SK-N-SH (cell line): ENCODE measurements around the gene TBL3. TPM values are rescaled to one million over a fixed set of nuclear protein-coding genes. Genes with fewer than 3 reads are reported as not detected.

Experiments
- CTCF ChIA-PET: fragments of 300-600, 350-600 bp; formaldehyde crosslinking; extraction: SDS; loops from one replicate; lab custom pipeline; 2021; lab: Yijun Ruan, JAX
- POLR2A ChIA-PET: fragments of 350-600 bp; sonication (Branson Sonifier 250); formaldehyde crosslinking; extraction: SDS; loops from one replicate; lab custom pipeline; 2020; ENCODE audit warnings: antibody characterized with exemption, inconsistent platforms; lab: Yijun Ruan, JAX
- DNase-seq: peaks from one replicate; pipeline ENCODE4 v3.0.0; 2012
- H2AFZ ChIP-seq: fragments of 200-600 bp; sonication (generic); 2 replicates; pipeline ENCODE4 v1.8.1; 2016; ENCODE audit warnings: antibody characterized with exemption, mild to moderate bottlenecking, low read depth
- H3F3A ChIP-seq: fragments of 200-600 bp; sonication (generic); replicated peaks from 2 replicates; pipeline ENCODE3; 2016; ENCODE audit warnings: antibody characterized with exemption, mild to moderate bottlenecking; ENCODE audit not compliant: insufficient read depth
- H3K27ac ChIP-seq, 2 experiments: fragments of 200-500 bp in 1 of 2; fragments of 200-600 bp in 1 of 2; sonication (Bioruptor generic) in 1 of 2; sonication (generic), shearing (Covaris generic) in 1 of 2; 2 replicates each; pipeline versions ENCODE4 v1.5.1 to v1.6.1; 2014 to 2016; ENCODE audit warnings: low read depth in 2 of 2, inconsistent platforms in 1 of 2, low read length in 1 of 2, mild to moderate bottlenecking in 1 of 2, mixed read lengths in 1 of 2
- H3K27me3 ChIP-seq: fragments of 200-600 bp; sonication (generic), shearing (Covaris generic); 2 replicates; pipeline ENCODE4 v1.6.1; 2016; ENCODE audit warnings: mixed run types; ENCODE audit not compliant: insufficient read depth
- H3K36me3 ChIP-seq, 2 experiments: fragments of 200-500 bp in 1 of 2; fragments of 200-600 bp in 1 of 2; sonication (Bioruptor generic) in 1 of 2; sonication (generic) in 1 of 2; replicated peaks in 1 of 2; 2 replicates each; pipeline versions ENCODE3 to v1.5.1; 2014 to 2016; ENCODE audit warnings: low read length in 1 of 2, mild to moderate bottlenecking in 1 of 2; ENCODE audit not compliant: insufficient read depth in 2 of 2, control insufficient read depth in 1 of 2
- H3K4me1 ChIP-seq, 2 experiments: fragments of 200-500 bp in 1 of 2; fragments of 200-600 bp in 1 of 2; sonication (Bioruptor generic) in 1 of 2; sonication (generic), shearing (Covaris generic) in 1 of 2; 2 replicates each; pipeline versions ENCODE4 v1.5.1 to v1.6.1; 2014 to 2016; ENCODE audit warnings: low read depth in 1 of 2, low read length in 1 of 2, mixed run types in 1 of 2; ENCODE audit not compliant: insufficient read depth in 2 of 2, control insufficient read depth in 1 of 2
- H3K4me2 ChIP-seq: fragments of 200-600 bp; sonication (generic), shearing (Covaris generic); 2 replicates; pipeline ENCODE4 v1.6.1; 2017; ENCODE audit warnings: mixed run types
- H3K4me3 ChIP-seq, 2 experiments: fragments of 200-500 bp in 1 of 2; fragments of 200-600 bp in 1 of 2; sonication (Bioruptor generic) in 1 of 2; sonication (generic), shearing (Covaris generic) in 1 of 2; 2 replicates each; pipeline versions ENCODE4 v1.5.1 to v1.8.1; 2014 to 2016; ENCODE audit warnings: low read depth in 2 of 2, inconsistent platforms in 1 of 2, low read length in 1 of 2, mild to moderate bottlenecking in 1 of 2, mixed read lengths in 1 of 2, moderate library complexity in 1 of 2
- H3K79me2 ChIP-seq: fragments of 200-600 bp; sonication (generic); 2 replicates; pipeline ENCODE4 v1.8.1; 2017; ENCODE audit warnings: mild to moderate bottlenecking; ENCODE audit not compliant: insufficient read depth
- H3K9ac ChIP-seq: fragments of 200-600 bp; sonication (generic); 2 replicates; pipeline ENCODE4 v1.6.1; 2017; ENCODE audit warnings: mixed run types
- H3K9me2 ChIP-seq: fragments of 200-600 bp; sonication (generic); 2 replicates; pipeline ENCODE4 v1.6.1; 2017; ENCODE audit warnings: mixed run types
- H3K9me3 ChIP-seq: fragments of 200-600 bp; sonication (generic); 2 replicates; pipeline ENCODE4 v1.6.1; 2017; ENCODE audit warnings: mixed run types, mild to moderate bottlenecking, moderate library complexity
- H4K20me1 ChIP-seq: fragments of 200-600 bp; sonication (generic); 2 replicates; pipeline ENCODE4 v1.6.1; 2017; ENCODE audit warnings: mild to moderate bottlenecking, mixed run types; ENCODE audit not compliant: insufficient read depth
- EZH2phosphoT487 ChIP-seq: fragments of 200-600 bp; sonication (generic); IDR thresholded peaks from 2 replicates; pipeline ENCODE4 v1.6.1; 2017; ENCODE audit warnings: low read depth, mixed run types, mild to moderate bottlenecking, antibody characterized with exemption, moderate library complexity, borderline replicate concordance
- FOSL2 ChIP-seq: IDR thresholded peaks from 2 replicates; pipeline ENCODE4 v1.4.0; 2012; ENCODE audit warnings: low read depth, mild to moderate bottlenecking, moderate library complexity, borderline replicate concordance
- GATA2 ChIP-seq: sonication (generic); formaldehyde crosslinking; IDR thresholded peaks from 2 replicates; pipeline ENCODE4 v1.5.0; 2020; ENCODE audit warnings: mild to moderate bottlenecking, missing genetic modification reagents
- NRF1 ChIP-seq: IDR thresholded peaks from 2 replicates; pipeline ENCODE4 v1.6.1; 2012; ENCODE audit warnings: low read depth, mild to moderate bottlenecking, low read length
- RAD21 ChIP-seq: IDR thresholded peaks from 2 replicates; pipeline ENCODE4 v1.6.1; 2012; ENCODE audit warnings: mild to moderate bottlenecking, low read length
- TAF1 ChIP-seq: IDR thresholded peaks from 2 replicates; pipeline ENCODE4 v1.6.1; 2012; ENCODE audit warnings: low read depth, mild to moderate bottlenecking, low read length, moderate library complexity, borderline replicate concordance
- YY1 ChIP-seq: IDR thresholded peaks from 2 replicates; pipeline ENCODE4 v1.4.0; 2012; ENCODE audit warnings: low read depth, mild to moderate bottlenecking
- WGBS: methylation state at CpG from one replicate; pipeline ENCODE4 v1.1.6; 2017; ENCODE audit warnings: low lambda C conversion rate; 5-methylcytosine and 5-hydroxymethylcytosine counted together
- polyA plus RNA-seq, 3 experiments: library from polyadenylated mRNA; depleted of rRNA; stranded (reverse); fragments of >200 nt; gene quantifications; 2 replicates each; pipeline ENCODE4 v1.2.3, GENCODE V29; 2012
- TF ChIP-seq, protein P1 (sequence below): IDR thresholded peaks from 2 replicates; pipeline ENCODE4 v1.6.1; 2012; ENCODE audit warnings: mild to moderate bottlenecking, low read depth, low read length, moderate library complexity
- TF ChIP-seq, protein P2 (sequence below): fragments of 200-600 bp; sonication (generic); IDR thresholded peaks from 2 replicates; pipeline ENCODE4 v1.6.1; 2017; ENCODE audit warnings: antibody characterized with exemption, mild to moderate bottlenecking, moderate library complexity

The TBL3 gene
- polyA plus RNA-seq, 1 of the 3 experiments (the other 2 are of a cell fraction), result 37.1 TPM

DNA sequence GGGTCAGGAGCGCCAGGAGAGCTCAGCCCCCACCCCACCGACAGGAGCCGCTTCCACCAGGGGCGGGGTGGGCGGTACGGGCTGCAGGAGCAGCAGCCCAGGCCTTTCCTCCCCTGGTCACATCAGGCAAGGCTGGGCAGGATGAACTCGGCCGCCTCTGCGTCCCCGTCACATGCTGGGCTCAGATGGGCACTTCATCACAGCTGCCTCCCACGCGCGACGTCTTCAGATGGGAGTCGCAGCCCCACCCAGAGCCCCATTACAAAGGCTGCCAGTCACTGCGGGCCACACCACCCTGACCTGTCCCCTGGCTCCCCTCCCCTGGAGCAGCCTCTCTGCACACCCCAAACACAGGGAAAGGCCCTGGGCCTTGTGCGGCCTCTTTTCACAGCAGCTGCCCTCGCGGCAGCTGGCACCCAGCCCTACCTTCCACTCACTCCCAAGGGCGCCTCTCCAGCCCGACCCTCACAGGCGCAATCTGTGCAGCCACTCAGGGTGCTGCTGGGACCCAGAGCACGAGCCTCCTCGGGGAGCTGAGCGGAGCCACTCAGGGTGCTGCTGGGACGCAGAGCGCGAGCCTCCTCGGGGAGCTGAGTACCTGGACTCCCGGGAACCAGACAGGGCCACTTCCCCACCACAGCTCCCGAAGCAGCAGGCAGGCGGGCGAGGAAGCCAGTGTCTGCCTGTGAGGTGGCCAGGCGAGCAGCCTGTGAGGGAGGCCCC, 33.1 kb downstream of the TBL3 start:
- Histone ChIP-seq H3K27me3 (no peaks in the 10 kb centered on the region), H3K27ac (peak overlapping the region in 1 of 2 experiments; percentile 48; a peak in 1 of 4 replicates), H3K9me3 (no peaks in the 10 kb centered on the region), H3K36me3 (peaks cover 3 to 40% of the 10 kb centered on the region in 2 experiments), H3K9ac (no peak overlapping the region), H3K4me1 (peaks cover 24 to 54% of the 10 kb centered on the region in 2 experiments; a peak in 3 of 4 replicates), H3F3A (peaks cover 9% of the 10 kb centered on the region), H2AFZ (no peak overlapping the region), H4K20me1 (peaks cover 73% of the 10 kb centered on the region), H3K9me2 (no peaks in the 10 kb centered on the region), H3K4me2 (no peak overlapping the region; the same call in 1 of the 2 replicates), H3K79me2 (peaks cover 78% of the 10 kb centered on the region), H3K4me3 (no peak overlapping the region)
- TF ChIP-seq TAF1 (no peak), YY1 (no peak), RAD21 (no peak), FOSL2 (no peak), EZH2phosphoT487 (no peak), NRF1 (no peak), GATA2 (CRISPR knock-in tag) (no peak)
- TF ChIP-seq, protein P1, sequence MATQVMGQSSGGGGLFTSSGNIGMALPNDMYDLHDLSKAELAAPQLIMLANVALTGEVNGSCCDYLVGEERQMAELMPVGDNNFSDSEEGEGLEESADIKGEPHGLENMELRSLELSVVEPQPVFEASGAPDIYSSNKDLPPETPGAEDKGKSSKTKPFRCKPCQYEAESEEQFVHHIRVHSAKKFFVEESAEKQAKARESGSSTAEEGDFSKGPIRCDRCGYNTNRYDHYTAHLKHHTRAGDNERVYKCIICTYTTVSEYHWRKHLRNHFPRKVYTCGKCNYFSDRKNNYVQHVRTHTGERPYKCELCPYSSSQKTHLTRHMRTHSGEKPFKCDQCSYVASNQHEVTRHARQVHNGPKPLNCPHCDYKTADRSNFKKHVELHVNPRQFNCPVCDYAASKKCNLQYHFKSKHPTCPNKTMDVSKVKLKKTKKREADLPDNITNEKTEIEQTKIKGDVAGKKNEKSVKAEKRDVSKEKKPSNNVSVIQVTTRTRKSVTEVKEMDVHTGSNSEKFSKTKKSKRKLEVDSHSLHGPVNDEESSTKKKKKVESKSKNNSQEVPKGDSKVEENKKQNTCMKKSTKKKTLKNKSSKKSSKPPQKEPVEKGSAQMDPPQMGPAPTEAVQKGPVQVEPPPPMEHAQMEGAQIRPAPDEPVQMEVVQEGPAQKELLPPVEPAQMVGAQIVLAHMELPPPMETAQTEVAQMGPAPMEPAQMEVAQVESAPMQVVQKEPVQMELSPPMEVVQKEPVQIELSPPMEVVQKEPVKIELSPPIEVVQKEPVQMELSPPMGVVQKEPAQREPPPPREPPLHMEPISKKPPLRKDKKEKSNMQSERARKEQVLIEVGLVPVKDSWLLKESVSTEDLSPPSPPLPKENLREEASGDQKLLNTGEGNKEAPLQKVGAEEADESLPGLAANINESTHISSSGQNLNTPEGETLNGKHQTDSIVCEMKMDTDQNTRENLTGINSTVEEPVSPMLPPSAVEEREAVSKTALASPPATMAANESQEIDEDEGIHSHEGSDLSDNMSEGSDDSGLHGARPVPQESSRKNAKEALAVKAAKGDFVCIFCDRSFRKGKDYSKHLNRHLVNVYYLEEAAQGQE, result no peak
- TF ChIP-seq, protein P2, sequence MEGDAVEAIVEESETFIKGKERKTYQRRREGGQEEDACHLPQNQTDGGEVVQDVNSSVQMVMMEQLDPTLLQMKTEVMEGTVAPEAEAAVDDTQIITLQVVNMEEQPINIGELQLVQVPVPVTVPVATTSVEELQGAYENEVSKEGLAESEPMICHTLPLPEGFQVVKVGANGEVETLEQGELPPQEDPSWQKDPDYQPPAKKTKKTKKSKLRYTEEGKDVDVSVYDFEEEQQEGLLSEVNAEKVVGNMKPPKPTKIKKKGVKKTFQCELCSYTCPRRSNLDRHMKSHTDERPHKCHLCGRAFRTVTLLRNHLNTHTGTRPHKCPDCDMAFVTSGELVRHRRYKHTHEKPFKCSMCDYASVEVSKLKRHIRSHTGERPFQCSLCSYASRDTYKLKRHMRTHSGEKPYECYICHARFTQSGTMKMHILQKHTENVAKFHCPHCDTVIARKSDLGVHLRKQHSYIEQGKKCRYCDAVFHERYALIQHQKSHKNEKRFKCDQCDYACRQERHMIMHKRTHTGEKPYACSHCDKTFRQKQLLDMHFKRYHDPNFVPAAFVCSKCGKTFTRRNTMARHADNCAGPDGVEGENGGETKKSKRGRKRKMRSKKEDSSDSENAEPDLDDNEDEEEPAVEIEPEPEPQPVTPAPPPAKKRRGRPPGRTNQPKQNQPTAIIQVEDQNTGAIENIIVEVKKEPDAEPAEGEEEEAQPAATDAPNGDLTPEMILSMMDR, result no peak
- 93% methylated on average over 20 of the region's 34 CpGs for WGBS
- POLR2A ChIA-PET, result interaction anchor here (0.9 to 1.2 kb wide), 4 partner anchors 19 to 146 kb away, joined by 4 to 11 read pairs (median 4); partner anchors contain the start of gene RPS2
- CTCF ChIA-PET, result interaction anchor here (1.1 to 4.1 kb wide), 14 partner anchors 8 to 149 kb away, joined by 4 to 108 read pairs (median 17); partner anchors contain the start of genes GFER, NOXO1, NTHL1 and SYNGR3
- no peak for DNase-seq
